ENCODE results near the gene SENP1.

GRCh38 chr12:48002773-48003218, 103.1 kb downstream of the SENP1 start:
- TF ChIP-seq, protein P1, sequence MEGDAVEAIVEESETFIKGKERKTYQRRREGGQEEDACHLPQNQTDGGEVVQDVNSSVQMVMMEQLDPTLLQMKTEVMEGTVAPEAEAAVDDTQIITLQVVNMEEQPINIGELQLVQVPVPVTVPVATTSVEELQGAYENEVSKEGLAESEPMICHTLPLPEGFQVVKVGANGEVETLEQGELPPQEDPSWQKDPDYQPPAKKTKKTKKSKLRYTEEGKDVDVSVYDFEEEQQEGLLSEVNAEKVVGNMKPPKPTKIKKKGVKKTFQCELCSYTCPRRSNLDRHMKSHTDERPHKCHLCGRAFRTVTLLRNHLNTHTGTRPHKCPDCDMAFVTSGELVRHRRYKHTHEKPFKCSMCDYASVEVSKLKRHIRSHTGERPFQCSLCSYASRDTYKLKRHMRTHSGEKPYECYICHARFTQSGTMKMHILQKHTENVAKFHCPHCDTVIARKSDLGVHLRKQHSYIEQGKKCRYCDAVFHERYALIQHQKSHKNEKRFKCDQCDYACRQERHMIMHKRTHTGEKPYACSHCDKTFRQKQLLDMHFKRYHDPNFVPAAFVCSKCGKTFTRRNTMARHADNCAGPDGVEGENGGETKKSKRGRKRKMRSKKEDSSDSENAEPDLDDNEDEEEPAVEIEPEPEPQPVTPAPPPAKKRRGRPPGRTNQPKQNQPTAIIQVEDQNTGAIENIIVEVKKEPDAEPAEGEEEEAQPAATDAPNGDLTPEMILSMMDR (IDR thresholded peaks at IDR 0.05): no peak
- no peak for TF ChIP-seq POLR2A (IDR thresholded peaks at IDR 0.05)
